DMS153 treated with DMSO at 0.1 percent for 48 hours (cell line): ENCODE results near the gene ABCF2.

Experiments used
- DNase-seq: peaks from one replicate; lab custom pipeline; 2025; ENCODE audit not compliant: unreplicated experiment; lab: John Stamatoyannopoulos, UW

Gene ABCF2

DNA sequence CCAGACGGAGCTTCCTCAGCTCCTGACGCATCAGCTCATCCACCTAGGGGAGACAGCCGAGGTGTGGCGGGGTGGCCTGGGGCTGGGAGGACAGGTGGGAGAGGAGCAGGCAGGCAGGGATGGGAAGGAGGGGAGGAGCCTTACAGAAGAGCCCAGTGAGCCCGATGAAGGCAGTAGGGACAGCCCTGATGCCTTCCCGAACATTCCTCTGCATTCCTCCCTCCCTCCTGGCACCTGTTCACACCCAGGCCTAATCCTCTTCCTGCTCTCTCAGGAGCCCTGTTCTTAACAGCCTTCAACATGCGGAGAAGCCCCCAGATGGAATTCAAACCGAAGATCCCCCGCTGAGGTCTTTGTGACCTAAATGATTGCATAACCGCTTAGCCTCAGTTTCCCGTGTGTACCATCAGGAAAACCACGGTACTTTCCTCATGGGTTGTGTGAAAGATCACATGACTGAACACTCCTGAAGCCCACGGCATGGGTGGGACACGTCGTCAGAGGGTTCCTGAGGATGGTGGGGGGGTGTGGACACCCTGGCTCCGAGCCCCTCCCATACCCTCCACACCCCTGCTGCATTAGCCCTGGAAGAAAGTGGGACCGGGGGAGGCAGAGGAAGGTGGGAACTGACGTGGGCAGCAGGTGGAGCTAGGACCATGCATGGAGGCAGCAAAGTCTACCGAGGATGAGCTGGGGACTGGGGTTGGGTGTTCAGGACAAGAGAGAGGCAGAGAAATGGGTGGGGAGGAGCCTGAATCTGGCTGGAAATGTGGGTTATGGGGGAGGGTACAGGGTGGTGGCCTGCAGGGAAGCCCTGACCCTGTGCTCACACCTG is 31.2 kb downstream of the ABCF2 start:
- DNase-seq, result no peak

DNA sequence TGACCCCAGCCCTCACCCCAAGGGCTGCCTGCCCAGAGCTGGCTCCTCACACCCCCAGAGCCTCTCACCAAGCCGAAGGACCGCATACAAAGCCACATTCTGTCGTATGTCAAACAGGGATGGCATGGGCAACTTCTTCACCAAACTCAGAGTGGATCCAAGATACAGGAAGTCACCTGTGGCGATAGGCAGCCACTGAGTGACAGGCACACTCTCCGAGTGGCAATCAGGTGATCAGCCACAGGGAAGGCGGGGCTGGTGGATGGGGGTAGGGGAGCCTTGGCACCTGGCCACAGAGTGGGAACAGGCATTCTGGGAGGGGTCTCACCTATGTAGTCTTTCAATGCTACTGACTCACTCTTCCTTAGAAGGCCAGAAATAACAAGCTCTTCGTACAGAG is 32.8 kb downstream of the ABCF2 start:
- no peak for DNase-seq

DNA sequence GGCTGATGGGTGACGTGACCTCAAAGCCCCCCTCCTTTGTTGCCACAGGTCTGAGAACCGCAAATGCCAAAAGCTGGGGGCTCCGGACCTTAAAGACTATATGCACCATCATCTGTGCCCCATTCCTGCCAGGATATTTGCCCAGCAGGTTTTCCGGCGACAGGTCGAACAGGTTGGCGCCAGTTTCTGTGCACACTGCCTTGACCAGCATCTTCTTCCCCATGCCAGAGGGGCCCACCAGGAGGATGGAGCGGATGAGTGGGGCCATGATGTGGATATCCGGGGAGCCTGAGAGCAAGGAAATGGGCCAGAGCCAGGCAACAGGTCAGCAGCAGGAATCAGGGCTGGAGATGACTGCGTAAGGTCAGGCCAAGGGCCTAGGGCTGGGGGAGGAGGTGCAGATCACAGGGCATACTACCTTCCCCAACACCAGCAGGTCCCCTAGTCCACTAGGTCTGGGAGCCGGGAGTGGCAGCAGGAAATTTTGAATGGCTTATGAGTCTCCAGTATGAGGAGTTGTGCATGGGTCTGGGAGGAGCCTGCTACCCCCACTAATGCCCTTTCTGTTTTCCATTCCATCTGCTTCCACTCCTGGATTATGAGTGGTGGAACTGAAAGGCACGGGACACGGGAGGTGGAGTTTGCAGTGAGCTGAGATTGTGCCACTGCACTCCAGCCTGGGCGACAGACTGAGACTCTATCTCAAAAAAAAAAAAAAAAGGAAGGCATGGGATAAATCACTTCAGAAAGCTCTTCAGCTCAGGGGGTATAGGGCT is 33.6 kb downstream of the ABCF2 start:
- DNase-seq, result no peak

DNA sequence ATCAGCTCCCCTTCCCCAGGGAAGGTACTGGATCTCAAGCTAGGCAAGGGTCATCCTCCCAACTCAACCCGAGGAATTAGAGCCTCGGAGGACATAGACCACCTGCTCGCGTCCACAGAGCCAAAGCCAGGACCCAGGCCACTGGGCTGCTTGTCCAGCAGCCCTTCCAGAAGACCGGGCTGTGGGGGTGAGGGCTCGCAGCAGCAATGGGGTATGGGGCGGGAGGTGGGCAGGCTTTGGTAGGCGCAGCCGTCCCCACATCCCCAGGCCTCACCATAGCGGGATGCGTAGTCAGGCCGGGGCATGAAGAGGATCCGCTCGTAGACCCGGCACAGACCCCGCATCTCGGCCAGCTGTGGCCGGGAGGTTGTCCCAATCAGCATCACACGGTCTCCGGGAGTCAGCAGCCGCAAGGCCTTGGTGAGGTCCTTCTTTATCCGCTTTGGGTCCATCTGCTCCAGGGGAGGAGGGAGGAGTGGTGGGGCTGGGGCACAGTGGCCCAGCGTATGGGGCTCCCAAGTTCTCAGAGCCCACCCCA is 34.9 kb downstream of the ABCF2 start:
- DNase-seq, result no peak

DNA sequence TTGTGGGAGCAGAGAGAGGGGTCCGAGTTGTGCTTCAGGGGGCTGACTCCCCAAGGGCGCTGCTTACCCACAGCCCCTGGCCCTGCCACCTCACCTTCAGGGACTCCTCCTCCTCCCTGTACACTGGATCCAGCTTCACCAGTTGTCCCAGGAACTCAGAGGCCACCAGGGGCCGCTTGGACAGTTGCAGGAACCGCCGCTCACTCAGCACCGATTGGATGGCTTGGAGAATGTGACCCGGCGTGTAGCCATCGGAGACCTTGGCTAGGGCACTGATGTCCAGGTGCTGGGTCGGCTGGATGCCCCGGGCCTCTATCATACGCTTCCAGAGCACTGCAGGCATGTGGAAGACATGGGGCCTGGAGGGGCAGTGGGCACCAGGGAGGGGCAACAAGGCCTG is 35.5 kb downstream of the ABCF2 start:
- DNase-seq, result no peak

DNA sequence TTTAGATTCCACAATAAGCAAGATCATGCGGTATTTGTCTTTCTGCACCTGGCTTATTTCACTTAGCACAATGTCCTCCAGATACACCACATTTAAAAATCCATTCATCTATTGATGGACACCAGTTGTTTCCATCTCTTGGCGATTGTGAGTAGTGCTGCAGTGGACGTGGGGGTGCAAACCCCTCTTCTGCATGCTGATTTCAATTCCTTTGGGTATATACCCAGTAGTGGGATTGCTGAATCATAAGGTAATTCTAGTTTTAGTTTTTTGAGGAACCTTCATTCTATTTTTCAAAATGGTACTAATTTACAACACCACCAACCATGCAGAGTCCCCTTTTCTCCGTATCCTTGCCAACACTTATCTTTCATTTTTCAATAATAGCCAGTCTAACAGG is 38.0 kb downstream of the ABCF2 start:
- no peak for DNase-seq

DNA sequence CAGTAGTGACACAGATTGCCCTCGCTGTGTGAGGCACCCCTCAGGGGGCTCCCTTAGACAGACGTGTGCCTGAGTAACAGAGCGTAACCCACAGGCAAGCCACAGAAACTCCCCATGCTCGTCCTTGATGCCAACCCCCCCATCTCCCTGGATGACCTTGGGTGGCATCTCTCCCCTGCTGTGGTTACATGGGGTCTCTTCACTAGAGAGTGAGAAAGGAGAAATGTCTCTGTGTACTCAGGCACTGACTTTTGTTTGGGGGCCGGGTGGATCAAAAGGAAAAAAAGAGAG is 38.8 kb downstream of the ABCF2 start:
- DNase-seq, result no peak

DNA sequence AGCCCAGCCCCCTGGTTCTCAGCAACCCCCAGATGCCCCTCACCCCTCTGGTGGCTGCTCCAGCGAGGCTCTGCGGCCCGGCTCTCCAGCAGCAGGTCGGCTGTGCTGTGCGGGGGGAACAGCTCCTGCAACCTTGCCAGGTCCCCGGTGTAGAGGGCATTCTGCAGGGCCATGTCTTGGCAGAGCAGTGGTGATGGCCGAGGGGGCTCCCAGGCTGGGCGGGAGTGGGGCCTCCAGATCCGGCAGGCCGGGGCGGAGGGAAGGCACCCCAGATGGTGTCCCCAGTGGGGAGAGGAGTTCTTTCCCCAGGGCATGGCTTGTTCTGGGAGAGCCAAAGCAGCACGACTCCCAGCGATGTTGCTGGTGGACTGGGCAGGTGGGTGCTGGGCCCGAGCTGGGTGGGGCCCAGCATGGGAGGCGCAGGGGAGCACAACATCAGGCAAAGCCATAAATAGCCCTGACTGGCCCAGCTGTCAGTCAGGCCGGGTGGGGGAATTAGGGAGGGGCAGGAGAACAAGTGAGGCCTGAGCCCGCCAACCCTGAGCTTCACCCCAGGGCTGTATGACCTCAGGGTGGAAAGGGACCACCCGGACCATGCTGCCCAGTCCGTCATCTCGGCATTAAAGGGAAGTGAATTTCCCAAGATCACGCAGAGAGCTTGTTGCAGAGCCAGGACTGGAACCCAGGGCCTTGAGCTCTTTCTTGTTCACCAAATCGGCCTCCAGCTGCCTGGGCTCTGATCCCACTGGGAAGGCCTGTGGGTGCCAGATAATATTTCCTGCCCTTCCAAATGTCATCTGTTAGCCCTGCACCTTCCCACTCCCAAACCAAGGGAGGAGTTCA is 39.4 kb downstream of the ABCF2 start:
- DNase-seq, result no peak

DNA sequence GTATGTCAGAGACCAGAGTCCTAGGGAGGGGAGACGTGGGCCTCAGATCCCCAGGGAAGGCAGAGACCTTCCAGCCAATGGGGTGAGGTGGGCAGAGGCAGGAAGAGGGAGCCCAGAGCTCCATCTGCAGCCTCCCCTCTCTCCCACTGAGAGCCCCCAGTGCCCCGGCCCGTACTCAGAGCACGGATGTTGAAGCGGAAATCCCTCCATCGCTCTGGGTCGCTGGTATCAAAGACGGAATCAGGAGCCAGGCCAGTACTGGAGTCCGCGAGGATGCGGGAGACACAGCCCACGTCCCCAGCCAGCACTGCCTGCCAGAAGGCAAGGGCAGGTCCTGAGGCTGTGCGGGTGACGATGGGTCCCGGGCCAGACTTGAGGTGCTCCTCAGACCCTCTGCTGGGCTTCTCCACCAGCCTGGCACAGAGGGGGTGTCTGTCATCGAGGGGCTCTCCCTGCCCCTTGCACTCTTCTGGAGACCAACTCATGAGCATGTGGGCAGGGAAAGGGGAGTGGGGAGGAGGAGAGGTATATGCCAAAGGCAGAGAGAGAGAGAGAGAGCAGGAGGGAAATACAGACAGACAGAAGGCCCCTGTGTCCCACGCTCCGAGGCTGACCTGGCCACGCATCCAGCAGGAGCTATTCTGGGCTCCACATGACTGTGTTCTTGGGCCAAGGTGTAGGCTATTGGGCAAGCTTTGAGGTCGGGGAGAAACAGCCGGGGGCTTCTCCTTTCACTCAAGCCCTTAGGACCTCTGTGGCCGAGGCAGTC is 40.2 kb downstream of the ABCF2 start, which contains the start of gene ASB10:
TSS of gene ASB10 (minus strand) at position 611 of the 769 bp plus-strand sequence. CDS start at position 491, 120 bp downstream.
- DNase-seq, result no peak

DNA sequence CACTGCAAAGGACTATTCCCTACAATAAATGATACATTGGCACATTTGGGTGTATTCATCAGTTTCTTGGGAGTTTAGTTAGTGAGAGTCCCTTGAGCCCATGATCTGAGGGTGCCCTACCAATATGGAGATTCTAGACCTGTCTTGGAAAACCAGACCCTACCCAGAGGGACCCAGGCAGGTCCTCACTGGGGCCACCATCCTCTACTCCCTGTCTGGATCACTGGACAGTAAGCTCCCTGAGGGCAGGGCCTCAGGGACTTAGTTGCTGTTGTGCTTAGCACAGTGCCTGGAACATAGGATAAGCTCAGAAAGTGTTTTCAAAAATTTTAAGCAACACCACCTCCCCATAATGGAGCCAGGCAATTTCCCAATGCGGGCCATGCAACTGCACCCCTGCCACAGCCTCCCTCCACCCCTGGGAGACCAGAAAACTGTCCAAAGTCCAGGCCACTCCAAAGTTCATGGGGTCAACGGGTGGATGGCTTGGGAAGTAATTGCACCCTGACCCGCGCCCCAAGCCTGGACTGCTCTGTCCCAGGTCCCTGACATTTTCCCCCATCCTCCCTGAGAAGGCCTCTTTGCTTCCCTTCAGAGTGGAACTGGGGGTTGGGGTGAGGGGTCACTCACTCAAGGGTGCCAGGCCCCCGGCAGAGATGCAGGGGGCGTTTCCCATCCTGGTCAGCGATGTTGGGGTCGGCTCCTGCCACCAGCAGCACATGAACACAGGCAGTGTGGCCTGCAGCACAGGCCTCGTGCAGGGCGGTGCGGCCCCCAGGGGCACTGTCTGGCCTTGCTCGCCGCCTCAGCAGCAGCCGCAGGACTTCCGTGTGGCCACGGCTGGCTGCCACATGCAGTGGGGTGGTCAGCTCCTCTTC is 41.0 kb downstream of the ABCF2 start:
- DNase-seq, result no peak

DNA sequence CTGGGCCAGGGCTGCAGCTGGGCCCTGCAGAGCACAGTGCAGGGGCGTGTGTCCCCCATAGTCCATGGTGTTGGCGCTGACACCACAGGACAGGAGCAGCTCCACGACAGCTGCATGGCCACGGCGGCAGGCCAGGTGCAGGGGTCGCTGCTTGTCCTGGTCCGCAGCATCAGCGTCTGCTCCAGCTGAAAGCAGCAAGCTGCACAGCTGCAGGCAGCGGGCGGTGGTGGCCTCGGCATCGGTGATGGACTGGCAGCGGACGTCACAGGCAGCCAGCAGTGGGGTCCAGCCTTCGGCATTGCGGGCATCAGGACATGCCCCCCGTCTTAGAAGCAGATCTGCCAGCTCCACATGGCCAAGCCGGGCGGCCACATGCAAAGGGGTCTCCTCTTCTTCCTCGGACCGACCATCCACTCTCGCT is 46.0 kb downstream of the ABCF2 start:
- DNase-seq, result no peak

DNA sequence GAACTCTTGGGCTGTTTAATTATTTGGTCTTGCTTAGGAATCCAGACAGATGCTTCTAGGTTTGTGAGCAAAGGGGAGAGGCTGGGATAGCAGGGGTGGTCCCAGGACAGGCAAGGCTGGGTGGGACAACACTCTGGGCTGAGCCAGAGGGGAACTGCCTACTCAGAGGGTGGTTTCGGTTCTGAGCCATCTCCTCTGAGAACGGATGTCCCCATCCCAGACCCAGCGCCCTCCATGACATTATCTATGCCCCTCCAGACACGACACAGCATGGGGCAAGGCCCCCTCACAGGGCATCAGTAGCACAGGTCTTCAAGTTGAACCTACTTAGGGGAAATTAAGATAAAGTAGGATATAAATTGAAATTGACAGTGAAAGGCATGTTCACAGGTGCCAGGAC is 47.1 kb downstream of the ABCF2 start:
- no peak for DNase-seq

DNA sequence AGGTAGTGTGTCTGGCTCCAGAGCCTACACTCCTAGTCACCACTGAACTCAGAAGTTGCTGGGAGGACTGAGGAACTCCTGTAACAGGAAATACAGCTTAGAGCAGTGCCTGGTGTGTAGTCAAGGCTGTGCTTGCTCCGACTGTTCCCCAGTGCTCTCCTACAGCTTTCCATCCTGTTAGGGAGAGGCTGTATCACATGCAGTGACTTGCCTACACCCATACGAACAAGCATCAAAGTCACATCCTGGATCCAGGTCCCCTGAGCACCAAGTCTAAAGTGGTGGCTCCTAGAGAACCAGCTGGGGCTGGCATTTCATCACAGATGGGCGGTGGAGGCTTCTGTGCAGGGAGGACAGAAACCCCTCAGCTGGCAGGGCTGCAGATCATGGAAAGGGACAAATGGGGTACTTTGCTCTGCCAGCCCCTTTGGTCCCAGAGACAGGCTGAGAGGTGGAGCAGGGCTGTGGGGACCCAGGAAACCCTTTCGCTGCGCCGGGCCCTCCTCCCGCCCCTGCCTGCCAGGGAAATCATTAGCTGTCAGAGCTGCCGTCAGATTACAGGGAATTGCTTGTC is 47.6 kb downstream of the ABCF2 start:
- no peak for DNase-seq

DNA sequence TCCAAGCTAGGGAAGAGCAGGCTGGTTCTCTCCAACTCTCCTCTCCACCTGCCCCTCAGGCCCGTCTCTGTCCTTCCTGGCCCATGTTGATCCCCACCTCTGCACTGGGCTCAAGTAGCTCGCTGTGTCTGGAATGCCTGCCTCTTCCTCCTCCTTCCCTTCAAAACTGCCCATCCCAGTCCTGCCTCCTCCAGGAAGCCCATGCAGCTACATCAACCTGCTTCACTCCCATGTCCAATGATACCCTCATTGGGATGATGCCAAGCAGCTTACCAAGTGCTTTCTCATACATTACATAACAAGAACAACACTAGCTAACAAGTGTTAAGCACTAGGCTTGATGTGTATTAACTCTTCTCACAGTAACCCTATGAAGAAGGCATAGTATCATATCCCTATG is 48.2 kb downstream of the ABCF2 start:
- no peak for DNase-seq

DNA sequence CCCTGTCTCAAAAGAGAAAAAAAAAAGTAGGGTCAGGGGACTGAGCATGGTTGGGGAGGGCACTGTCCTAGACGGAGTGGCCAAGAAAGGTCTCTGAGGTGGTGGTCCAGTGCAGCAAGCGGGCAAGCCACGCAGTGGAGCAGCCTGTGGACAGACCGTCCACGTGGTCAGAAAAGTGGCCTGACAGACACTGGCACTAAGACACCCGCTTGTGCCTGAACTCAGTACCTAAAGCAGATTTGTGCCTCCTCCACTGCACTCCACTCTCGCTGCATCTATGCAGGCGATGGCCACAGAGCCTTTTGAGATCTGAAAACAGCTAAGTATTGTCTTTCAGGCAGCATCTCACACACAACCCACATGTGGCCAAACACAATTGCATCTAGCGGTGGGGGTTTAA is 48.8 kb downstream of the ABCF2 start:
- DNase-seq, result no peak

DNA sequence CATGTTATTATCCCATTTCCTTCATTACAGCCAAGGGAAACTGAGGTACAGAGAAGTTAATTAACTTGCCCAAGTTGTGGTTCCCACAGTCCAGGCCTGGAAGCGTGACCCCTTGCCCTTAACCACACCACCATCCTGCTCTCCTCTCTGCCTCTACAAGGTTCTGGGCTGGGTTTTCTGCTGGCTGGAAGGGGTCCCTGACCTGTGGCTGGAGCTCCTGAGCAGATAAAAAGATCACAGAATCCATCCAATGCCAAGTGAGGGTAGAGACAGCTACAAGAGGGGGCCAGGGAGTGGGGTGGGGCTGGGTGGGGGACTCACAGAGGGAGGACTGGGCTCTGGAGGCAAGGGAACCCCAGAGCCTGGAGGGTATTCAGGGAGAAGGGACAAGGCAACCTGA is 49.7 kb downstream of the ABCF2 start:
- no peak for DNase-seq

DNA sequence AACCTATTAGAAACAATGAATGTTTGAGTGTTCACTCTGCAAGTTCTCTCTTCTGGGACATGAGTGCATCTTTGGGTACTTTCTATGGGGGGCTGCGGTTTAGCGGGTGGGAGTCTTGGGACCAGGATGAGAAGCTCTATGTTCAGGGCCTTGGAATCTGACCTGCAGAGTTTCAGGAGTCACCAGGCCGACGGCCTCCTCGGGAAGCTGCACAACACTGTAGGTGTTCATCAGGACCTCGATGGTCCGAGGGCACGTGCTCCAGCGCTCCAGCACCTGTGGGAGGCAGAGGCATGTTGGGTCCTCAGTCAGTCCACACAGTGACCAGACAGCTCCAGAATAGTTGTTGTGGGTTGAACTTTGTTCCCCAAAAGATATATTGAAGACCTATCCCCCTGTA is 50.6 kb downstream of the ABCF2 start:
- DNase-seq, result no peak

DNA sequence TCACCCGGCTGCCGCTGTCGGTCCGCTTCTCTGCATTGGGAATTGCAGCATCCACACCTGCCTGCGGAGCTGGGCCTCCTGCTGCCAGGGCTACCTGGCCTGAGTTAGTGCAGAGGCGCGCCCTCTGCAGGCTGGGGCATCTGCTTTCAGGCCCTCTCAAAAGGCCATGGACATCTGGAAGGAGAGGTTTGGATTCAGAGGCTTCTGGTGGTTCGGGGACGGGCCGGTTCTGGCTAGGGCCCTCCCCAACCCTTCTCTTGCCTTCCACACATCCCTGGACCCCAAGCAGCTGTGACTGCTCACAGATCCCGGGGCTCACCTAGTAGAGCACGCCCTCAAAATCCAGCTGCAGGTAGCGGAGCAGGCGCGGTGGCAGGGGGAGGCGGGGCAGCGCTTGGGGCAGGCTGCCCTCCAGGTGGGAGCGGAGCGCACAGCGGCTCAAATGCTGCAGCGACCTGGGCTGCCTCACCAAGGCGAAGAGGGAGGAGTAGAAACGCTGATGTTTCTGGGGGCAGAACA is 51.2 kb downstream of the ABCF2 start:
- DNase-seq, result no peak
